Brain pericyte (primary cell): ENCODE results near the gene EMC1.
"Not testable (repeated sequence)": the region's sequence is repeated elsewhere in the genome, so short reads cannot be mapped to it uniquely, and the experiment has no call there.

ENCODE experiments used
- DNase-seq: peaks from one replicate; pipeline ENCODE4 v3.0.0-alpha.2; 2012; ENCODE audit warnings: low read depth, low spot score

EMC1 gene

DNA sequence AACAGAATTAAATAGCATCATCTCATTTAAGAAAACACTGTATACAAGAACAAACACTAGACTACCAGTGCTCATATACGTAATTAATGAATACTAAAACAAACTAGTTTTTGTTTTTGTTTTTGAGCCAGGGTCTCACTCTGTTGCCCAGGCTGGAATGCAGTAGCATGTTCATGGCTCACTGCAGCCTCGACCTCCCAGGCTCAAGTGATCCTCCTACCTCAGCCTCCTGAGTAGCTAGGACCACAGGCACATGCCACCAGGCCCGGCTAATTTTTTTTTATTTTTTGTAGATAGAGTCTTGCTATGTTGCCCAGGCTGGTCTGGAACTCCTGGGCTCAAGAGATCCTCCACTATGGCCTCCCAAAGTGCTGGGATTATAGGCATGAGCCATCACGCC is 34.7 kb downstream of the EMC1 start:
- not testable (repeated sequence) for DNase-seq

DNA sequence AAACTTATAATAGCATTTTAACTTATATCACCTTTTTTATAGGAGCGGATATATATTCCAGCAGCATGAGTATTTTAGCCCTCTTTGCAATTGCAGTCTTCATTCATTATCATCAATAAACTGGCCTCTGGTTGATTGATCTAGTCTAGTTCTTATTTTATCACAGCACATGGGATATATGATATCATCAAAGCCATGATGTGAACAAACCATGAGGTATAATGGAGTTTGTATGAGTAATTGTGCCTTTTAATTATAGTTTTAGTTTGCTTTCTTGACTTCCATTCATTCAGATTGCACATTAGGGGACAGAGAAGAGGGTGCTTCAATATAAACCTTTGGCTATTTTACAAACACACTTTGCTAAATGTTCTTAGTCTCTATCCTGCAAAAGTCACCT is 37.7 kb downstream of the EMC1 start:
- no peak for DNase-seq

DNA sequence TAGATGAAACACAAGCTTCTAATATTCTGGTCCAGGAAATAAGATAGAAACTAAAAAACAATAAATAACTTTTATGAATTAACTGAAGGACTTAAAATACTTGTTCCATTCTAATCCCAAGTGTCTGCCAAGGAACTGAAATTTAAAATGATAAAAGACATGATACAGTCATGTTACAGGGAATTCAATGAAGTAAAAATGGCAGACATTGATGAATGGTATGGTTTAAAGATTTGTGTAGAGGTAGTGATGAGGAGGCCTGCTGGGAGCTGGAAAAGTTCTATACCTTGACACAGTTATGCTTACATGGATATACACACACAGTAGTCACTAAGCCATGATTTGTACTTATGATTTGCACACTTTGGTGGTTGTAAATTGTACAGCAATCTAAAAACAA is 39.2 kb downstream of the EMC1 start:
- no peak for DNase-seq

DNA sequence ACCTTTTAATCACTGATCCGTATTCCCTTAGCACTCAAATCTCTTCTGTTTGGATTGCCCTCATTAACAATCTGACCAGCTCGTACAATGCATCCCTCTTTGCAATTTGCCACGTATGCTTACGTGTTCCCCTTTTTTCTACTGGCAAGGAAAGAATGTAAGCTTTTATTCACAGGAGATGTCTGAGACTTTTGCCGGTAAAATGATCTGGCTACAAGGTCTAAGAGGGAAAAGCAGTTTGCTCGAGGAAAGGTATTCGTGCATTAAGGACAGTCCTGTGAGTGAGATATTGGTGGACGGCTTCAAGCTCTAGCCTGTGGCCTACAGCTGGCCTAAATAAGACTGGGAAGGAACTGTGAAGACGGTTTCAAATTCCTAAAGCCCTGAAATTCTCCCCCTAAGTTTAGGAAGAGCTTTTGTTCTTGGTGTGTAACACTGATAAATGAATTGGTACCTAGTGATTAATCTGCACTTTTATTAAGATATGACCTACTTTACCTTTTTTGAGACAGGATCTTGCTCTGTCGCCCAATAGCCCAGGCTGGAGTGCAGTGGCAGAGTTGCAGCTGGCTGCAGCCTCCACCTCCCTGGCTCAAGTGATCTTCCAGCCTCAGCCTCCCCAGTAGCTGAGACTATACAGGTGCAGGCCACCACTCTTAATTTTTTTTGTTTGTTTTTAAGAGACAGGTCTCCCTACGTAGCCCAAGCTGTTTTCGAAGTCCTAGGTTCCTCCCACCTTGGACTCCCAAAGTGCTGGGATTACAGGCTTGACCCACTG is 40.4 kb downstream of the EMC1 start:
- no peak for DNase-seq

DNA sequence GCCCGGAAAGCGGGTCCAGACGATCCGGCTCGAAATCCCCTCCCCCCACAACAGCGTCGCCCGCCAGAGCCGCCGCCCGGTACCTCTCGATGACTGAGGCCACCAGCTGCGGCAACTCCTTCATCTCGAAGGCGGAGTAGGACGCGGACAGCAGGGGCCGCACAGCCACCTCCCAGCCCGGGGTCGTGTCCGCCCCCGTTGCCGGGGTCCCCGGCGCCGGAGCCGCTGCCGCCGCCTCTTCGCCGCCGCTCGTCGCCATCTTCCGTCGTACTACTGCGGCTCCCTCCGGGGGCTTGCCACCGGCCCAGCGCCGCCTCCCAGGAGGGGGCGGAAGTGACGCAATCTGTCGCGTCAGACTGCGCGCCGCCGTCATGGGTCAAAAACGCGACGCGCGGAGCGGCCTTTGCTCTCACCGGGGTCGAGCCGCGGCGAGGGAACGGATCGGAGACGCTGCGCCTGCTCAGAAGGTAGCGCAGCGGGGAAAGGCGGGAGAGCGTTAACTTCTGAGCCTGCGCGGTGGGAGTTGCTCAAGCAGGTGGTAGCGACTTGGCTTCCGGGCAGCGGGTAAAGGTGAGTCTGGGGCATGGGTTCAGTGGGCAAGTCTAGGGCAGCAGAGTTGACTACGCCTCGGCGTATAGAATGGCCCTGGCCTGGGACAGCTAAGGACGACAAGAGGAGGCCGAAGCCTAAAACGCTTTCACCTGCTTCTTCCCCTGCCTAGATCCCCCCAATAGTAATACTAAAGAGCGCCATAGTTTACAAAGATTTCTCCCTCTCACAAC is 41.1 kb downstream of the EMC1 start, which contains the start of gene UBR4:
UBR4 (minus strand) TSS at position 277 of the 782 bp plus-strand sequence; CDS start at position 259, 18 bp downstream.
- DNase-seq: peak; percentile 84

DNA sequence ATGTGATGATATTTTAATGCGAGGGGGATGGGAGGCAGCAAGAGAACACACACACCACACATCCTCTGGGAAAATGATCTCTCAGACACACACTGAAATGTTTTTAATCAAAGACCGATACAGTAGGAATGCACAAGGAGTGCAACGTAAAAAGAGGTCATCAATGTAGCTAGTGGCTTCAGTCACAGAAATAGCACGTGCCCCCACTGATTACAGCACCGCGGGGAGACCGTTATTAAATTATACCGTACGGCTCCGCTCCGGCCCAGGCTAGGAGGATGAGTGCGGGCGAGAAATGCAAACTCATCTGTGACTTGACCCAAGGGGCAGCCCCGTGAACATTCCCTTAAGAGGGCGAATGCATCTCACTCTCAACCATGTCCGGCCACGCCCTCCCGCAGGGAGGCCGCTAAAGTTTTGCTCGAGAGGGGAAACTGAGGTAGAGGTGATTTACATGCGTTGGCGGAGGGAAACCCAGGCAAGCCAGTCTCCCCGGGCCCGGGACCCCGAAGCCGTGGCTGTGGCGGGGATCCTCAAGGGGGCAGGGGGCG is 41.8 kb downstream of the EMC1 start:
- no peak for DNase-seq

DNA sequence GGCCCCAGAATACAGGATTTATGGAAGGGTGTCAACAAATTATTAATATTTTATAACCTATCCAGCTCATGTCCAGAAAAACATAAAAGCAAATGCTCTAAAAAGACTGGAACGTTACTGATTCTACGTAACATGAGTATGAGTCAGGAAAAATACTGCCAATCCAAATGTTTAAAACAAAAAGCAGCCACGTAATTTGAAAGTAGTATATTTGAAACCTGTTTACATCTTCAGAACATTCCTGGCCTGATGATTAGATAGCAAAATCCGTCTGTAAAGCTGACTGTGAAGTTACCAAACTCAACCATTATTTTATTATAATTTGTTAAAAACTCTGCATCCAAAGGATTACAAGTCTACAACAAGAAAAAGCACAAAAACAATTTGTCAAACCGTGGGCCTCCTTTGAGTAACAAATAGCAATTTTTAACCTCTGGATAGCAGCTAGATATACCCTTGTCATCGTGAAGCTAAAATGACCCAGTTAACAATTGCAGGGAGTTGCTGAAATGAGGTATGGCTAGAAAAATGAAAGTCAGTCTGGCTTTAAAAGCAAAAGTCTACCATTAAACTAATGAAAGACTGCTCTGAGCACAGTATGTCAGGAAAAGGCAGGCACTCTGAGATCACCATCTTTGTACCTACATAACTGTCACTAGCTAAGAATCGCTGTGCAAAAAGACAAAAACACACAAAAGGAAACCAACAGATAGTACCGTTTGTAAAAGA is 42.5 kb downstream of the EMC1 start:
- no peak for DNase-seq

DNA sequence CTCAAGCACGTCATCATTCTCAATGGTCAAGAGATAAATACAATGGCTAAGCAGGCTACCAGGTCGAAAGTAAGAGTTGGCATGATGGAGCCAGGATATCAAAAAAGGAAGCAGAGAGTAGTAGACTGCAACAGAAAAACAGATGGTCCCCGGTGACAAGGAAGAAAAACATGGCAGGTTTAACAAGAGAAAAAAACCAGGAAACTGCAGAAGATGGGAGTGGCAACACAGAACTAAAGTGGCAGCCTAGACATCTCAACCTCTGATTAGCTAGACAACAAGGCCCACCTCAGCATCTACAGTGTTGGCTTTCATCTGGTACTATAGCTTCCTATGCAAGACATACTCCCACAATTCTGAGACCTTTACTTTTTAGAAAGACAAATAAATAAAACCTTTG is 44.4 kb downstream of the EMC1 start:
- DNase-seq: no peak

DNA sequence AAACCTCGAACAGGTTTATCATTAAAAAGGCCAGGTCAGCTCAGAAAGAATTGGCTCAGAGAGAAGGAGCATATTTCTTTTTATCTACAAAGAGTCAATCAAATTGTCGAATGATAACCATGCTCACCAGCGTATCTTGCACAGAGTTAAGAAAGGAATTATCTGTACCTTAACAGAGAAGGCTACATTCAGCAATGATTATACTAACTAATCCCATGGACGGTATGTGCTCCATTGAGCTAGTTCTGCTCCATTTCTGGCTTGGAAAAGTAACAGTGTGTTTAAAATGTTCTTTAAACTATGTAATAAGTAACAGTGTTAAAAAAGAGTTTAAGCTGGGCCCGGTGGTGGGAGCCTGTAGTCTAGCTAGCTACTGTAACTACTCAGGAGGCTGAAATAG is 45.5 kb downstream of the EMC1 start:
- no peak for DNase-seq

DNA sequence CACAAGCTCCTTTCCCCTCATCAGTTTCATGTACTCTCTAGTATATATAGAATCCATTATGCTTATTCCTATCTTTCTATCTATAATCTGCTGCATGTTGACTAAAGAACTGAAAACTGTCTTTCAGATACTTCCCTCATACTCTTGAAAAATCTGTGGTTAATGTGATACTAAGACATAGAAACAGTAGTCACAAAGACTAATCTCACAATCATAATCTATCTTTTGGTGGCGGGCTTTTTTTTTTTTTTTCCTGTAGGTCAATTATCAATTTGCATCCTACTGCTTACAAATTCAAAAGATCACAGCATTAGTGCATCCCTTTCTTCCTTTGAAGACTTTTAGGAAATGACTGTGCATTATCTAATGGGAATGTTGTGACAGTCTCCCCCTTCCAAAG is 45.9 kb downstream of the EMC1 start:
- no peak for DNase-seq

DNA sequence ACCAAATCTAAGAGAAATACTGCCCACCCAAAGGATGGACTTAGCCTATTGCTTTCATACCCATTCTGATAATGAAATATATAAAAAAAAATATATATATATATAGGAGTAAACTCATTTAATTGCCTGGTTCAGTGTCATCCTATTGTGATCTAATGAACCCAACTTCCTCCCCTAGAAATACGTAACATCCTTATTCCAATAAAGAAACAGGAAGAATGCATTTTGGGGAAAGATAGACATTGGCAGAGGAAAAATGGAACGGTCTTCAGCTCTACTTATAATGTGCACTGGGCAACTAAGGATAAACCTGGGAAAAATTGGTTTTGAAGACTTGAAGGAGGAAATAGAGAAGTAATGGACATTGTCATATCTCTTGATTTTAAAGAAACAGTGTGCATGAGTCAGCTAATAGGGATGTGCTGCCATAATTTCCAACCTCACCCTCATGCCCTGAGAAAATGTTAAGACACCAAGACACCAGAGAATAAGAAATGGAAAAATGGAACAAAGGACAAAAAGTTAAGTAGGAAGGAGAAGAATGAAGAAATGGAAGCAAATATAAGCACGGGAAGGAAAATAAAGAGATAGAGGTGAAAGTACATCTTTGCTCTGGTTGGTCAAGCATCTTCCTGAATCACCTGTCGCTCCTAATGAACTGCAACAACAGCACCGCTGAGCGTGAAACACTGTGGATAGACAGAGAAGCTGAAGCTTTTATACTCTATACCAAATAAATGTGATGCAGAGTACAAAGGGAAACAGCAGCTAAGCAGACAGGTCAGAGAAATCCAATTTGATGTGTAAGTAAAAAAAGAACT is 46.7 kb downstream of the EMC1 start:
- DNase-seq: no peak

DNA sequence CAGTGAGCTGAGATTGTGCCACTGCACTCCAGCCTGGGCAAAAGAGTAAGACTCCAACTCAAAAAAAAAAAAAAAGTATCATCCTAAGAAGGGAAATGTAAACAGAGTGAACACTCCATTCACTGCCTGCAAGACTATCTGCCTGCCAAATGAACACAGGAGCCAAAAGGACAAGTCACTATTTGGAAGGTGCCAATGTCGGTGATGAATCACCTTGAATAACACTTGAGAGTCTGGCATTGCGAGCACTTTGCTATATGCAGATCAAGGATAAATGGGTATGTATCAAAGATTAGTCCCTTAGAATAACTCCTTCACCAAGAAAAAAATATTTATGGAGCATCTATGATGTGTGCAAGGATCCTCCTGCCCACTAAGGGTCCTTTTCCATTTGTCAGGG is 47.9 kb downstream of the EMC1 start:
- no peak for DNase-seq

DNA sequence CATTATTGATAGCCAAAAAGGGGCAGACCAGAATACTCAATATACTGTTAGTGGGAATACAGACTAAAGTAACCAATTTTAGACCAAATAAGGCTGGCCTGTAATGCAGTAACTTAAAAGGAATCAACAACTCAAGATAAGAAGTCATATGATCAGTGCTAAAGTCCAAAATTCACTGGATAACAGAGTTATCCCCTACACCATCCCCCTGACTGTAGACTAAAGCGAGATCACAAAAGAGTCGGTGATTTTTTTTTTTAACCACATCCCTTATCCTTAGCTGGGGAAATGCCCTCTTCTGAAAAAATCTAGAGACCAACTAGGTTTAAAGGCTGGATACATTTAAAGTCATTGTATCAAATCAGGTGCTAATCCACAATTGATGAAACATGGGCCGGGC is 48.9 kb downstream of the EMC1 start:
- DNase-seq: no peak

DNA sequence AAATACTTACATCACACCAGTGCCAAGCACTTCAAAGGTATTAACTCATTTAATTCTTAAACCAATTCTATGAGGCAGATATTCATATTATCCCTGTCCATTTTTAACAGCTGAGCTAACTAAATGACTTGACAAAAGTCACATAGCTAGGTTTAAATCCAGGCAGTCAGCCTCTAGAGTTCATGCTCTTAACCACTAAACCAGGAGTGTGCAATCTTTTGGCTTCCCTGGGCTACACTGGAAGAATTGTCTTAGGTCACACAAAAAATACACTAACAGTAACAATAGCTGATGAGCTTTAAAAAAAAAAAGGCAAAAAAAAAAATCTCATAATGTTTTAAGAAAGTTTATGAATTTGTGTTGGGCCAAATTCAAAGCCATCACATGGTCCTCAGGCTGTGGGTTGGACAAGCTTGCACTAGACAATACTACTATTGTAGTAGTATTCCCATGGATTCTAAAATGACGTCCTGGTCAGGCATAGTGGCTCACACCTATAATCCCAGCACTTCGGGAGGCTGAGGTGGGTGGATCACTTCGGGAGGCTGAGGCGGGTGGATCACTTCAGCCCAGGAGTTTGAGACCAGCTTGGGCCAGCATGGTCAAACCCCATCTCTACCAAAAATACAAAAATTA is 51.2 kb downstream of the EMC1 start:
- no peak for DNase-seq

DNA sequence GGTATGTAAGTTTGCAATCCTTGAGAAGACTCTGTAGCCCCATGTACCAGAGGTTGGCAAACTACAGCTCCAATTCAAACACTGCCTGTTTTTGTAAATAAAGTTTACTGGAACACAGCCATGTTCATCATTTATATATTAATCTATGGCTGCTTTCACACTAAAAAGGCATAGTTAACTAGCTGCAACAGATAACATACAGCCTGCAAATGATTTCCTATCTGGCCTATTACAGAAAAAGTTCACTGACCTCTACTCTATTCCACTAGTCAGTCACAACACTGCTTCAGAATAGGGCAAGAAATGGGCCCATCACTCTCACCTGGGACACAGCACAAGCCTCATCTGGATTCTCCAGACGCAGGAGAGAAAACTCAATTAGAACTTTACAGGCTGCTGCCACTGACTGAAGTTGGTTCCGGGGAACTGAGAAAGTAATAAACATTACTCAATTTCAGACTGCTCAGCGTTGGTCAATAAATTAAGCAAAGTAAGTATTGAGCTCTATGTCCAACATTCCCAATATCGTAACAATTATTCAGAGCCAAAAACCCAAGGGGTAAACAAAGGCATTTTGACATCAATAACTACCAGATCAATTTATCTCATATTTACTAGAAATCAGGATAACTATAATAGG is 51.9 kb downstream of the EMC1 start:
- DNase-seq: no peak

DNA sequence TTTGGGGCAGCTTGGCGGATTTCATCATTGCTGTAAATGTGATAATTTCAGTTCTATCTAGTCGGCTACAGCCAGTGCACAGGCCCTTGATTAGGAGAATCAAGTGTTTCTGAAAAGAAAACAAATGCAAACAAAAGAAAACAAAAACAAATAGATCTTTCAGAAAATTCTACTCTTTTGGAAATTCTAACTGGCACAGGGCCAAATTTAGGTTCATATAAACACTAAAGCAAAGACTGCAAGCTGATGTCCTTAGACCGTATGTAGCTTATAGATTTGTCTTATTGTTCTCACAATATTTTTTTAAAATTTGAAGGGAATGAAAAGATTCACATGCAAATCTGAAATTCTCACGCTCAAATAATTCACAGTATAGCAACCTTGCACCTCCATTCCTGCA is 52.5 kb downstream of the EMC1 start:
- DNase-seq: no peak

DNA sequence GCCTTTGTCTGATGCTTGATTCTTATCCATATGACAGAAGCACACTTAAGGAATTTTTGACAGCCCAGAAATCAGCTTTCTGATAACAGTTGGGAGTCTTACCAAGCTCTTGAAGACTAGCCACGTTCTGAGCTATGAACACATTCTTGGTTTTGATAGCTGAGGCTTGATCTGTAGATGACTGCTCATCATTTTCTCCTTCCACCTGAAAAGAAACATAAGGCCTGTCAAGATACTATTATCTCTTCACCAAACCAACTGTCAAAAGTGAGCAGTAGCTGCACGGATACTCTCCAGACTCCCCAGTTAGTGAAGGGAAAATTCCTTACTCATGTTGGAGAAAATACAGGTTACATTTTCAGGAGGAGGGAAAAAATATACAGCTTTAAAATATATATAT is 53.5 kb downstream of the EMC1 start:
- no peak for DNase-seq

DNA sequence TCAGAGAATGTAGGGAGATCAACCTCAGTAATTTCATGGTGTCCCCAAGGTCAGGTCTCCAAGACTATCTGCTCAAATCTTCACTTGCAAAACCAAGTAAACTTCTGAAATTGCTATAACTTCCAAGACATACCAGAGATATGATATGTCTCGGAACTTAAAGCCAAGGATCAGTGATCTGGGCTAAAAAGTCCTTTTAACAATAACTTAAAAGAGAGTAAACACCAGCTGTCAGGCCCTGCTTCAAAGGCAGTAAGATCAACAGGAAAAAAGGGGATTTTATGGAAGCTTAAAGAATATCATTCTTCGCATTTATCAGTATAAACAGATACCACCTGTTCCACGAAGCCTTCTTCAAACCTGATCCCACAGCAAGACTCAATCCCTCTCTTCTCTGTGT is 55.0 kb downstream of the EMC1 start:
- DNase-seq: no peak

DNA sequence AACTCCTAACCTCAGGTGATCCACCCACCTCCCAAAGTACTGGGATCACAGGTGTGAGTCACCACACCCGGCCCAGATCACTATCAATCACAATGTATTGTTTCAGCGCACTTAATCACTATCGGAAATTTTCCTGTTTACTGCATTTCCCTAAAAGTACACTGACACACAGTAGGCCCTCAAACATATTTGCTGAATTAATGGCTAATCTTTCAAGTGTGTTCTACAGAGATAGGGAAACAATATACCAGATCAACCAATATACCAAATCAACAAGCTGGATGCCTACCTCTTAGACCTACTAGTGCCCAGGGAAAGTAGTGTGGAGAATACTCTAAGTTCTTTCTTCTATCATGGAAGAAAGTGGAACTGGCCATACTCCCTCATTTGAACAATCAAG is 58.3 kb downstream of the EMC1 start:
- no peak for DNase-seq

DNA sequence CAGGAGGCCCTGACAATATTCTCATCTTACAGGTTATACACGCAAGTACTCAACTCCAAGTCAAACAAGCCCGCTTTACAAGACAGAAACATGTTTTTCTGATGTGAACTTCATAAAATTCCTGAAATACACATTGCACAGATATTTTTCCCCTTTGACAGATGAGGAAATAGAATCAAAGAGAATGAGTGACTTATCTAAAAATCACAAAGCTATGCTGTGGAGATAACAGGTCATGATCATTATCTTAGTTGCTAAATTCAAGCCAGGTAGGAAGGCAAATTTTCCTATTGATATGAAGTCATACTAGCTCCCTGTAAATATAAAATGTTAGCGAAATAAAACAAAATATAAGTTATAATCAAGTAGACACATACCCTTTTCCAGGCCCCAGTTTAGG is 59.5 kb downstream of the EMC1 start:
- no peak for DNase-seq
